Measurements from ENCODE around the gene XPOT. TPM values are rescaled to one million over a fixed set of nuclear protein-coding genes. Genes with fewer than 3 reads are reported as not detected.

The XPOT gene
- total RNA-seq, 1 experiment from 2014 or later = 130 TPM

- Histone ChIP-seq H2BK120ac (ENCODE audit: low read depth, low read length, poor library complexity, severe bottlenecking) (no peak overlapping the region), H4K8ac (replicated peaks; ENCODE audit: insufficient read length, low read depth, low read length) (no peak overlapping the region), H3K4me1 (ENCODE audit: insufficient read depth, low read length) (no peaks in the 10 kb centered on the region), H2BK5ac (ENCODE audit: insufficient read length, low read length) (no peak overlapping the region), H2BK15ac (ENCODE audit: low read depth, low read length) (no peak overlapping the region), H3T11ph (ENCODE audit: low read length) (no peak overlapping the region), H4K5ac (ENCODE audit: insufficient read length, low read depth, low read length) (no peak overlapping the region), H3K27me3 (ENCODE audit: insufficient read depth, low read length) (no peaks in the 10 kb centered on the region), H3K23me2 (ENCODE audit: insufficient read length, low read depth, low read length, poor library complexity, severe bottlenecking) (no peaks in the 10 kb centered on the region), H3K79me1 (ENCODE audit: insufficient read depth, low read depth, low read length, poor library complexity, severe bottlenecking) (no peaks in the 10 kb centered on the region), H3K79me2 (ENCODE audit: insufficient read depth, low read length) (no peaks in the 10 kb centered on the region), H3K9me3 (ENCODE audit: control insufficient read depth, low read depth, low read length) (no peaks in the 10 kb centered on the region), H3K14ac (ENCODE audit: insufficient read depth, low read length) (no peak overlapping the region), H3K4ac (ENCODE audit: low read depth, low read length) (no peak overlapping the region), H4K91ac (ENCODE audit: insufficient read length, low read depth, low read length) (no peak overlapping the region), H4K20me1 (ENCODE audit: control insufficient read depth, insufficient read depth, insufficient read length) (no peaks in the 10 kb centered on the region), H2BK20ac (ENCODE audit: low read depth, low read length, poor library complexity, severe bottlenecking) (no peak overlapping the region), H2AFZ (ENCODE audit: low read length) (no peak overlapping the region), H2AK5ac (ENCODE audit: insufficient read length, low read length) (no peak overlapping the region), H3K18ac (ENCODE audit: insufficient read length, low read depth, low read length) (no peak overlapping the region), H3K9ac (ENCODE audit: extremely low read depth, insufficient read length, low read length) (no peak overlapping the region), H3K56ac (ENCODE audit: insufficient read length, low read depth, low read length) (no peak overlapping the region), H3K23ac (ENCODE audit: insufficient read length, low read depth, low read length) (no peak overlapping the region), H3K27ac (ENCODE audit: insufficient read length, low read depth, low read length) (no peak overlapping the region), H2BK12ac (ENCODE audit: insufficient read length, low read depth, low read length) (no peak overlapping the region), H3K4me2 (ENCODE audit: insufficient read depth, insufficient read length, low read length) (no peak overlapping the region)
- no peaks in the 10 kb centered on the region for H3K9me3 Mint-ChIP-seq
- no peak overlapping the region for H3K4me3 Mint-ChIP-seq
- no peak for DNase-seq
- no CpG with 5 or more reads among the region's 3 CpGs for WGBS (ENCODE audit: extremely low coverage, insufficient read length, low lambda C conversion rate)
- TF ChIP-seq, protein P1, sequence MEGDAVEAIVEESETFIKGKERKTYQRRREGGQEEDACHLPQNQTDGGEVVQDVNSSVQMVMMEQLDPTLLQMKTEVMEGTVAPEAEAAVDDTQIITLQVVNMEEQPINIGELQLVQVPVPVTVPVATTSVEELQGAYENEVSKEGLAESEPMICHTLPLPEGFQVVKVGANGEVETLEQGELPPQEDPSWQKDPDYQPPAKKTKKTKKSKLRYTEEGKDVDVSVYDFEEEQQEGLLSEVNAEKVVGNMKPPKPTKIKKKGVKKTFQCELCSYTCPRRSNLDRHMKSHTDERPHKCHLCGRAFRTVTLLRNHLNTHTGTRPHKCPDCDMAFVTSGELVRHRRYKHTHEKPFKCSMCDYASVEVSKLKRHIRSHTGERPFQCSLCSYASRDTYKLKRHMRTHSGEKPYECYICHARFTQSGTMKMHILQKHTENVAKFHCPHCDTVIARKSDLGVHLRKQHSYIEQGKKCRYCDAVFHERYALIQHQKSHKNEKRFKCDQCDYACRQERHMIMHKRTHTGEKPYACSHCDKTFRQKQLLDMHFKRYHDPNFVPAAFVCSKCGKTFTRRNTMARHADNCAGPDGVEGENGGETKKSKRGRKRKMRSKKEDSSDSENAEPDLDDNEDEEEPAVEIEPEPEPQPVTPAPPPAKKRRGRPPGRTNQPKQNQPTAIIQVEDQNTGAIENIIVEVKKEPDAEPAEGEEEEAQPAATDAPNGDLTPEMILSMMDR (conservative IDR thresholded peaks at IDR 0.05) = no peak
- no peaks in the 10 kb centered on the region for H3K27me3 Mint-ChIP-seq (ENCODE audit: low read depth)
- H3K4me1 Mint-ChIP-seq = no peaks in the 10 kb centered on the region
- no peak overlapping the region for H3K27ac Mint-ChIP-seq
- H3K36me3 Mint-ChIP-seq (ENCODE audit: insufficient read depth in 1 of 3, low read depth in 3 of 3) = peaks cover 56 to 91% (median 85%) of the 10 kb centered on the region in 3 experiments; a peak in 6 of 7 replicates
Observed at GRCh38 chr12:64419696-64420095, 15.5 kb downstream of the XPOT start.
